ENCODE results near the gene REPS1.

GRCh38 chr6:139030228-139030963, 42.3 kb upstream of the REPS1 start:
- TF ChIP-seq, protein P1, sequence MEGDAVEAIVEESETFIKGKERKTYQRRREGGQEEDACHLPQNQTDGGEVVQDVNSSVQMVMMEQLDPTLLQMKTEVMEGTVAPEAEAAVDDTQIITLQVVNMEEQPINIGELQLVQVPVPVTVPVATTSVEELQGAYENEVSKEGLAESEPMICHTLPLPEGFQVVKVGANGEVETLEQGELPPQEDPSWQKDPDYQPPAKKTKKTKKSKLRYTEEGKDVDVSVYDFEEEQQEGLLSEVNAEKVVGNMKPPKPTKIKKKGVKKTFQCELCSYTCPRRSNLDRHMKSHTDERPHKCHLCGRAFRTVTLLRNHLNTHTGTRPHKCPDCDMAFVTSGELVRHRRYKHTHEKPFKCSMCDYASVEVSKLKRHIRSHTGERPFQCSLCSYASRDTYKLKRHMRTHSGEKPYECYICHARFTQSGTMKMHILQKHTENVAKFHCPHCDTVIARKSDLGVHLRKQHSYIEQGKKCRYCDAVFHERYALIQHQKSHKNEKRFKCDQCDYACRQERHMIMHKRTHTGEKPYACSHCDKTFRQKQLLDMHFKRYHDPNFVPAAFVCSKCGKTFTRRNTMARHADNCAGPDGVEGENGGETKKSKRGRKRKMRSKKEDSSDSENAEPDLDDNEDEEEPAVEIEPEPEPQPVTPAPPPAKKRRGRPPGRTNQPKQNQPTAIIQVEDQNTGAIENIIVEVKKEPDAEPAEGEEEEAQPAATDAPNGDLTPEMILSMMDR (conservative IDR thresholded peaks at IDR 0.05; ENCODE audit: low read length), result no peak
- TF ChIP-seq EZH2phosphoT487 (IDR thresholded peaks at IDR 0.05; ENCODE audit: borderline replicate concordance, low read depth, low read length), result no peak

All from OCI-LY7 (cell line).